ENCODE measurements around the gene PRDM2. TPM values are rescaled to one million over a fixed set of nuclear protein-coding genes. Genes with fewer than 3 reads are reported as not detected.

PRDM2 gene
- total RNA-seq, 3 donors from 2014 or later (not counting 1 experiment from before 2014, with no cell fraction given): 168 to 193 (median 184) TPM

DNA sequence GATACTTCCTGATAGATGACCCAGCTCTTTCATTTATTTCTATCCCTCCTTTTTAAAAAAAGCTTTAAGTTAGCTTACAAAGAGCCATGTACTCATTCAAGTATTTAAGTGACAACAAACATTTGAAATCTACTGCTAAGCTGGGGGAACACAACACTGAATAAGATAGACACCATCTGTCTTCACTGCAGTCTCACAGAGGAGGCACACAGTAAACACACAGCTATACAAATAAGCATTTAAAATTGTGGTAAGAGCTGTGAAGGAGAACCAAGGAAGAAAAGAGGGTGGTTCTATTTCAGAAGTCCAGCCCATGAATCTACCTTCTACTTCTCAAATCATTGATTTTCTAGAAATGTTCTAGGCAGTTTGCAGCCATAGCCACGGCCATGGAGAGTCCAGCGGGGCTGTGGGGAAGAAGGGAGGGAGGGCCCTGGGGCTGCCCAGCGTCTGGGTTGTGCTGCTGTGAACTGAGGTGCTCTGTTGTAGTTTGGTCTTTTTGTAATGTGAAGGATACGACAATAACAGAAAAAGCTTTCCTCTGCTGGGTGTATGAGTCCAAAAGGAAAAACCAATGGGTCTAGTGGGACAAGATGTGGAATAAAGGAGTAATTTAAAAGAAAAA lies 28.2 kb downstream of the PRDM2 start:
- H3K27me3 ChIP-seq (ENCODE audit: control insufficient read depth, insufficient read depth, low read length): no peaks in the 10 kb centered on the region
- TF ChIP-seq, protein P1, sequence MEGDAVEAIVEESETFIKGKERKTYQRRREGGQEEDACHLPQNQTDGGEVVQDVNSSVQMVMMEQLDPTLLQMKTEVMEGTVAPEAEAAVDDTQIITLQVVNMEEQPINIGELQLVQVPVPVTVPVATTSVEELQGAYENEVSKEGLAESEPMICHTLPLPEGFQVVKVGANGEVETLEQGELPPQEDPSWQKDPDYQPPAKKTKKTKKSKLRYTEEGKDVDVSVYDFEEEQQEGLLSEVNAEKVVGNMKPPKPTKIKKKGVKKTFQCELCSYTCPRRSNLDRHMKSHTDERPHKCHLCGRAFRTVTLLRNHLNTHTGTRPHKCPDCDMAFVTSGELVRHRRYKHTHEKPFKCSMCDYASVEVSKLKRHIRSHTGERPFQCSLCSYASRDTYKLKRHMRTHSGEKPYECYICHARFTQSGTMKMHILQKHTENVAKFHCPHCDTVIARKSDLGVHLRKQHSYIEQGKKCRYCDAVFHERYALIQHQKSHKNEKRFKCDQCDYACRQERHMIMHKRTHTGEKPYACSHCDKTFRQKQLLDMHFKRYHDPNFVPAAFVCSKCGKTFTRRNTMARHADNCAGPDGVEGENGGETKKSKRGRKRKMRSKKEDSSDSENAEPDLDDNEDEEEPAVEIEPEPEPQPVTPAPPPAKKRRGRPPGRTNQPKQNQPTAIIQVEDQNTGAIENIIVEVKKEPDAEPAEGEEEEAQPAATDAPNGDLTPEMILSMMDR (IDR thresholded peaks at IDR 0.05): no peak
- no peaks in the 10 kb centered on the region for H3K36me3 ChIP-seq (ENCODE audit: control insufficient read depth, insufficient read depth, low read length)
- peaks cover 29% of the 10 kb centered on the region for H3K4me1 ChIP-seq (ENCODE audit: control insufficient read depth, insufficient read depth, low read length)
- Mint-ChIP-seq H3K9me3 (no peaks in the 10 kb centered on the region), H3K27me3 (ENCODE audit: low read depth in 2 of 2) (no peaks in the 10 kb centered on the region), H3K4me1 (peaks cover 42% of the 10 kb centered on the region in 2 donors), H3K36me3 (no peaks in the 10 kb centered on the region), H3K27ac (peak overlapping the region; percentile 82 to 96), H3K4me3 (no peak overlapping the region)
- no peaks in the 10 kb centered on the region for H3K9me3 ChIP-seq (ENCODE audit: control insufficient read depth, insufficient read depth, low read length)
- intact Hi-C loops (cut with micrococcal nuclease): no loop called here
- 77% methylated on average over 4 of the region's 4 CpGs for WGBS (ENCODE audit: insufficient coverage)
- DNase-seq: no peak
- H3K4me3 ChIP-seq (ENCODE audit: low read length): no peak overlapping the region
- no peak for ATAC-seq
- H3K27ac ChIP-seq (ENCODE audit: low read length): peak overlapping the region; percentile 87

DNA sequence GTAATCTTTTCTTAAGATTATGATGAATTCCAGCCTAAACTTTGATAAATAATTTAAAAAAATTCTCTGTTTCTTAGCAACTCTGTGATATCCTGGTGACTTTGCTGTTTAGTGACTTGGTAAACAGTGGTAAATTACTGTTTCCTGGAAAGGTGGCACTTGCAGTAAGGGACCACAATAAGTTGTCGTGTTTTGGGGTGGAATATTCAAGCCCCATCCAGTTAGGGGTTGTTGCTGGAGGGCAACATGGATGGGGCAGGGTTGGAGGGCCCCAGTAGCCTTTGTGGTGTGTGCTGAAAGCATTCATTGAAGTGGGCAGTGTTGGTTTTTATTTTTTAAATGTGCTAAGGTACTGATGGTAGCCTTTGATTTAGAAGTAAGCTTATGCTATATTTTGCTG lies 30.3 kb downstream of the PRDM2 start:
- Mint-ChIP-seq H3K36me3 (no peaks in the 10 kb centered on the region), H3K4me3 (peak overlapping the region; percentile 79), H3K27me3 (ENCODE audit: low read depth in 2 of 2) (no peaks in the 10 kb centered on the region), H3K4me1 (peaks cover 61 to 63% of the 10 kb centered on the region in 2 donors), H3K27ac (peak overlapping the region; percentile 82 to 96), H3K9me3 (no peaks in the 10 kb centered on the region)
- TF ChIP-seq, protein P1 (IDR thresholded peaks at IDR 0.05): no peak
- Histone ChIP-seq H3K9me3 (ENCODE audit: control insufficient read depth, insufficient read depth, low read length) (no peaks in the 10 kb centered on the region), H3K27me3 (ENCODE audit: control insufficient read depth, insufficient read depth, low read length) (no peaks in the 10 kb centered on the region), H3K27ac (ENCODE audit: low read length) (peak overlapping the region; percentile 87), H3K4me1 (ENCODE audit: control insufficient read depth, insufficient read depth, low read length) (peaks cover 34% of the 10 kb centered on the region), H3K4me3 (ENCODE audit: low read length) (peak overlapping the region; percentile 7), H3K36me3 (ENCODE audit: control insufficient read depth, insufficient read depth, low read length) (no peaks in the 10 kb centered on the region)
- intact Hi-C loops (cut with micrococcal nuclease): loop anchor here (2.0 to 5.0 kb wide), 2 partner anchors 27 to 37 kb away; no protein-coding TSS in a partner anchor
- WGBS (ENCODE audit: insufficient coverage): 7% methylated on average over 1 of the region's 1 CpG
- DNase-seq: peak in 1 of 2 donors; percentile 48
- ATAC-seq: peak; percentile 3 to 35 (median 18)

- Histone ChIP-seq H3K4me3 (ENCODE audit: low read length) (peak overlapping the region; percentile 10), H3K4me1 (ENCODE audit: control insufficient read depth, insufficient read depth, low read length) (peaks cover 34% of the 10 kb centered on the region), H3K9me3 (ENCODE audit: control insufficient read depth, insufficient read depth, low read length) (no peaks in the 10 kb centered on the region), H3K27me3 (ENCODE audit: control insufficient read depth, insufficient read depth, low read length) (no peaks in the 10 kb centered on the region), H3K36me3 (ENCODE audit: control insufficient read depth, insufficient read depth, low read length) (no peaks in the 10 kb centered on the region), H3K27ac (ENCODE audit: low read length) (peak overlapping the region; percentile 87)
- Mint-ChIP-seq H3K4me1 (peaks cover 61 to 63% of the 10 kb centered on the region in 2 donors), H3K4me3 (peak overlapping the region; percentile 79), H3K36me3 (no peaks in the 10 kb centered on the region), H3K27ac (peak overlapping the region; percentile 82 to 96), H3K27me3 (ENCODE audit: low read depth in 2 of 2) (no peaks in the 10 kb centered on the region), H3K9me3 (no peaks in the 10 kb centered on the region)
- DNase-seq: peak; percentile 58 to 96
- 4% methylated on average over 12 of the region's 12 CpGs for WGBS (ENCODE audit: insufficient coverage)
- ATAC-seq: peak; percentile 84 to 91 (median 91)
- intact Hi-C loops (cut with micrococcal nuclease): loop anchor here (1.0 to 5.0 kb wide), 3 partner anchors 18 to 36 kb away; no protein-coding TSS in a partner anchor
- TF ChIP-seq, protein P1 (IDR thresholded peaks at IDR 0.05): no peak
Observed at GRCh38 chr1:13730751-13731482, 30.9 kb downstream of the PRDM2 start.
